M059J (cell line): ENCODE measurements around the gene AGRN. TPM values are rescaled to one million over a fixed set of nuclear protein-coding genes. Genes with fewer than 3 reads are reported as not detected.
"Not testable (repeated sequence)": the region's sequence is repeated elsewhere in the genome, so short reads cannot be mapped to it uniquely, and the experiment has no call there.

ENCODE experiments used
- DNase-seq: peaks from one replicate; pipeline ENCODE4 v3.0.0-alpha.2; 2012; ENCODE audit warnings: low read depth
- total RNA-seq: library from RNA; depleted of rRNA; stranded (reverse); fragments of >200 nt; shearing (Covaris generic); gene quantifications from 2 replicates; pipeline ENCODE4 v1.2.3, GENCODE V29; 2014

Gene AGRN
- total RNA-seq, 1 experiment from 2014 or later, result 282 TPM

- DNase-seq, result no peak
Observed at GRCh38 chr1:1051127-1051810, 31.3 kb downstream of the AGRN start.

GRCh38 chr1:1052003-1052840, 32.3 kb downstream of the AGRN start:
- no peak for DNase-seq

- no peak for DNase-seq
Observed at GRCh38 chr1:1053022-1053421, 33.1 kb downstream of the AGRN start.

GRCh38 chr1:1053682-1054081, 33.8 kb downstream of the AGRN start:
- DNase-seq, result no peak

GRCh38 chr1:1054099-1054700, 34.3 kb downstream of the AGRN start:
- no peak for DNase-seq

- DNase-seq, result no peak
Observed at GRCh38 chr1:1054971-1055370, 35.1 kb downstream of the AGRN start.

- DNase-seq, result peak; percentile 26
Observed at GRCh38 chr1:1055841-1056736, 36.2 kb downstream of the AGRN start.

GRCh38 chr1:1057769-1058087, 37.8 kb downstream of the AGRN start:
- not testable (repeated sequence) for DNase-seq

- DNase-seq, result peak; percentile 61
Observed at GRCh38 chr1:1058088-1058905, 38.4 kb downstream of the AGRN start.

- peak; percentile 57 for DNase-seq
Observed at GRCh38 chr1:1058921-1059493, 39.1 kb downstream of the AGRN start.

- peak; percentile 81 for DNase-seq
Observed at GRCh38 chr1:1059494-1060280, 39.8 kb downstream of the AGRN start.

GRCh38 chr1:1060281-1061000, 40.5 kb downstream of the AGRN start:
- DNase-seq, result no peak

GRCh38 chr1:1061682-1062345, 41.9 kb downstream of the AGRN start:
- DNase-seq, result no peak

GRCh38 chr1:1062348-1063163, 42.6 kb downstream of the AGRN start:
- DNase-seq, result no peak

GRCh38 chr1:1063261-1063944, 43.5 kb downstream of the AGRN start:
- DNase-seq, result no peak

- DNase-seq, result peak; percentile 94
Observed at GRCh38 chr1:1063945-1064831, 44.3 kb downstream of the AGRN start.
